ENCODE measurements around the gene NPAP1. TPM values are rescaled to one million over a fixed set of nuclear protein-coding genes. Genes with fewer than 3 reads are reported as not detected.

The NPAP1 gene
- total and polyA plus RNA-seq, 4 donors, result 0.34 TPM; not detected in 3

GRCh38 chr15:24718289-24719082 lies 42.9 kb downstream of the NPAP1 start:
- Histone ChIP-seq H3K9ac (ENCODE audit: insufficient read depth in 1 of 2, low read length in 2 of 2) (no peak overlapping the region), H3K27me3 (ENCODE audit: control insufficient read depth in 3 of 3, insufficient read depth in 3 of 3, low read length in 2 of 3) (no peaks in the 10 kb centered on the region), H3K4me3 (no peak overlapping the region), H3K27ac (ENCODE audit: low read depth in 1 of 2, low read length in 1 of 2) (no peak overlapping the region), H3K9me3 (ENCODE audit: control insufficient read depth in 4 of 4, insufficient read depth in 3 of 4, low read length in 3 of 4) (peaks cover 0 to 12% (median 2%) of the 10 kb centered on the region in 4 donors), H3K4me1 (ENCODE audit: control insufficient read depth in 5 of 5, insufficient read depth in 5 of 5, low read length in 5 of 5) (no peaks in the 10 kb centered on the region), H3K36me3 (ENCODE audit: control insufficient read depth in 4 of 4, insufficient read depth in 4 of 4, low read length in 4 of 4) (no peaks in the 10 kb centered on the region)
- WGBS, 2 donors, result 70 to 81% methylated on average over 5 of the region's 5 CpGs
- no peak for ATAC-seq (ENCODE audit: insufficient read depth, low FRiP score)
- TF ChIP-seq CTCF (IDR thresholded peaks at IDR 0.05; ENCODE audit: control extremely low read depth, extremely low read depth), result no peak
- no peak for DNase-seq

- Histone ChIP-seq H3K36me3 (ENCODE audit: control insufficient read depth in 4 of 4, insufficient read depth in 4 of 4, low read length in 4 of 4) (no peaks in the 10 kb centered on the region), H3K4me1 (ENCODE audit: control insufficient read depth in 5 of 5, insufficient read depth in 5 of 5, low read length in 5 of 5) (no peaks in the 10 kb centered on the region), H3K27ac (ENCODE audit: low read depth in 1 of 2, low read length in 1 of 2) (no peak overlapping the region), H3K4me3 (no peak overlapping the region), H3K9ac (ENCODE audit: insufficient read depth in 1 of 2, low read length in 2 of 2) (no peak overlapping the region), H3K9me3 (ENCODE audit: control insufficient read depth in 4 of 4, insufficient read depth in 3 of 4, low read length in 3 of 4) (peaks cover 0 to 20% (median 3%) of the 10 kb centered on the region in 4 donors), H3K27me3 (ENCODE audit: control insufficient read depth in 3 of 3, insufficient read depth in 3 of 3, low read length in 2 of 3) (no peaks in the 10 kb centered on the region)
- DNase-seq (no peak), ATAC-seq (ENCODE audit: insufficient read depth, low FRiP score) (no peak)
- no peak for TF ChIP-seq CTCF (IDR thresholded peaks at IDR 0.05; ENCODE audit: control extremely low read depth, extremely low read depth)
- WGBS, 2 donors, result 68 to 76% methylated on average over 2 of the region's 2 CpGs
Observed at GRCh38 chr15:24729760-24730159, 54.2 kb downstream of the NPAP1 start.
